ENCODE data around the gene PTBP1. TPM values are rescaled to one million over a fixed set of nuclear protein-coding genes. Genes with fewer than 3 reads are reported as not detected.

Gene PTBP1
- total and polyA plus RNA-seq, 2 of the 13 experiments (the other 11 are each of a cell fraction or from before 2014, with no cell fraction given) = 195 to 288 TPM

- TF ChIP-seq SP5 (CRISPR knock-in tag; IDR thresholded peaks at IDR 0.05; ENCODE audit: borderline replicate concordance, low read depth) (no peak), BHLHE40 (IDR thresholded peaks at IDR 0.05; ENCODE audit: low read length) (no peak), SALL2 (CRISPR knock-in tag; IDR thresholded peaks at IDR 0.05) (no peak), ZNF687 (CRISPR knock-in tag; IDR thresholded peaks at IDR 0.05) (0 out of 2 replicates have a peak, but pooled peaks have one; percentile 6), RBM39 (IDR thresholded peaks at IDR 0.05; ENCODE audit: low read depth, low read length, poor library complexity, severe bottlenecking) (peak; percentile 44), HNF1A (IDR thresholded peaks at IDR 0.05; ENCODE audit: low read depth) (no peak), HNF1A (CRISPR knock-in tag; IDR thresholded peaks at IDR 0.05; ENCODE audit: borderline replicate concordance) (no peak), RBM22 (optimal IDR thresholded peaks at IDR 0.05; ENCODE audit: low read length) (peak; percentile 97)
These were observed 14.9 kb downstream of the PTBP1 start (continued) for GRCh38 chr19:812049-812746.
